Measurements from ENCODE around the gene IGF2BP1.

GRCh38 chr17:49001671-49002070 lies 4.5 kb downstream of the IGF2BP1 start:
- TF ChIP-seq CTCF (conservative IDR thresholded peaks at IDR 0.05 in 1 of 2, IDR thresholded peaks at IDR 0.05 in 1 of 2; ENCODE audit: extremely low read depth in 1 of 2, insufficient read depth in 1 of 2, low read depth in 1 of 2, low read length in 2 of 2), result no peak
- TF ChIP-seq EZH2 (IDR thresholded peaks at IDR 0.05; ENCODE audit: borderline replicate concordance, low read length), result no peak

All from mammary epithelial cell (primary cell).